HepG2 (cell line): ENCODE data around the gene BTD. TPM values are rescaled to one million over a fixed set of nuclear protein-coding genes. Genes with fewer than 3 reads are reported as not detected.

Experiments
- GABPA ChIP-seq, 2 experiments: IDR thresholded peaks; 2 replicates each; pipeline ENCODE4 v1.6.1; 2011 to 2016; ENCODE audit warnings: low read depth in 2 of 2, low read length in 1 of 2, missing biosample characterization in 1 of 2, missing genetic modification characterization in 1 of 2
- HNRNPLL ChIP-seq: fragments of 200-400 bp; formaldehyde crosslinking; IDR thresholded peaks from 2 replicates; pipeline ENCODE4 v1.6.1; 2017; ENCODE audit warnings: mild to moderate bottlenecking, low read depth, low read length; ENCODE audit not compliant: poor library complexity, severe bottlenecking
- IKZF5 ChIP-seq: IDR thresholded peaks from 2 replicates; pipeline ENCODE4 v1.6.1; 2018; ENCODE audit warnings: missing genetic modification reagents, mild to moderate bottlenecking, missing compliant biosample characterization
- KDM2A ChIP-seq: sonication (generic); formaldehyde crosslinking; IDR thresholded peaks from 2 replicates; pipeline ENCODE4 v1.4.0; 2020; ENCODE audit warnings: low read depth, missing genetic modification reagents, borderline replicate concordance
- KDM5A ChIP-seq: fragments of 200-600 bp; sonication (generic); IDR thresholded peaks from 2 replicates; pipeline ENCODE4 v1.7.0; 2018; ENCODE audit warnings: antibody characterized with exemption, mild to moderate bottlenecking, low read length, borderline replicate concordance
- KLF11 ChIP-seq: IDR thresholded peaks from 2 replicates; pipeline ENCODE4 v1.6.1; 2016; ENCODE audit warnings: missing compliant biosample characterization
- MED8 ChIP-seq: sonication (generic); formaldehyde crosslinking; IDR thresholded peaks from 2 replicates; pipeline ENCODE4 v1.8.1; 2023; ENCODE audit warnings: mild to moderate bottlenecking, missing genetic modification reagents; ENCODE audit not compliant: insufficient replicate concordance
- MTF2 ChIP-seq: sonication (generic); formaldehyde crosslinking; IDR thresholded peaks from 2 replicates; pipeline ENCODE4 v1.5.0; 2020; ENCODE audit warnings: missing genetic modification reagents, borderline replicate concordance
- SOX6 ChIP-seq, 2 experiments: fragments of 450-650 bp in 1 of 2; sonication (generic) in 1 of 2; formaldehyde crosslinking in 1 of 2; IDR thresholded peaks; 2 replicates each; pipeline versions ENCODE4 v1.4.0 to v1.6.1; 2017 to 2020; ENCODE audit warnings: antibody characterized with exemption in 1 of 2, mild to moderate bottlenecking in 1 of 2, missing genetic modification reagents in 1 of 2
- TFDP2 ChIP-seq: sonication (generic); formaldehyde crosslinking; IDR thresholded peaks from 2 replicates; pipeline ENCODE4 v1.4.0; 2020; ENCODE audit warnings: missing genetic modification reagents
- ZNF282 ChIP-seq: fragments of 450-650 bp; IDR thresholded peaks from 2 replicates; pipeline ENCODE4 v1.6.1; 2018; ENCODE audit not compliant: partially characterized antibody
- ZNF337 ChIP-seq: sonication (generic); formaldehyde crosslinking; IDR thresholded peaks from 2 replicates; pipeline ENCODE4 v1.5.1; 2020; ENCODE audit warnings: missing genetic modification reagents, low read depth, mild to moderate bottlenecking, borderline replicate concordance
- ZNF609 ChIP-seq: sonication (generic); formaldehyde crosslinking; IDR thresholded peaks from 2 replicates; pipeline ENCODE4 v1.4.0; 2020; ENCODE audit warnings: mild to moderate bottlenecking, missing genetic modification reagents, borderline replicate concordance
- ZNF761 ChIP-seq: sonication (generic); formaldehyde crosslinking; conservative IDR thresholded peaks from 2 replicates; pipeline ENCODE4 v1.4.0; 2020; ENCODE audit warnings: mild to moderate bottlenecking, missing genetic modification reagents
- ZNF782 ChIP-seq: sonication (generic); formaldehyde crosslinking; IDR thresholded peaks from 2 replicates; pipeline ENCODE4 v1.4.0; 2020; ENCODE audit warnings: missing genetic modification reagents, mild to moderate bottlenecking, borderline replicate concordance
- ZSCAN20 ChIP-seq: sonication (generic); formaldehyde crosslinking; IDR thresholded peaks from 2 replicates; pipeline ENCODE4 v1.4.0; 2020; ENCODE audit warnings: missing genetic modification reagents, mild to moderate bottlenecking, borderline replicate concordance
- ZSCAN31 ChIP-seq: sonication (generic); formaldehyde crosslinking; IDR thresholded peaks from 2 replicates; pipeline ENCODE4 v1.5.0; 2020; ENCODE audit warnings: low read depth, mild to moderate bottlenecking, missing genetic modification reagents
- ZSCAN5A ChIP-seq: sonication (generic); formaldehyde crosslinking; IDR thresholded peaks from 2 replicates; pipeline ENCODE4 v1.8.0; 2022; ENCODE audit warnings: mild to moderate bottlenecking, missing genetic modification reagents, borderline replicate concordance
- ZSCAN9 ChIP-seq: IDR thresholded peaks from 2 replicates; pipeline ENCODE4 v1.6.1; 2016; ENCODE audit warnings: borderline replicate concordance
- polyA plus RNA-seq, 8 experiments: library from polyadenylated mRNA; depleted of rRNA in 3 of 8; stranded (reverse) in 7 of 8; unstranded in 1 of 8; fragments of >200 nt; fragmentation: Illumina TruSeq in 4 of 8; extraction: Trizol in 4 of 8; gene quantifications; 2 replicates each; pipeline versions ENCODE4 v1.2.1 to v1.2.3, GENCODE V29; 2011 to 2016; ENCODE audit warnings: low read depth in 4 of 8, missing spikeins in 1 of 8, mixed read lengths in 1 of 8; ENCODE audit not compliant: insufficient read depth in 1 of 8
- total RNA-seq, 5 experiments: library from RNA; depleted of rRNA; stranded (reverse); fragments of >200 nt; fragmentation: Illumina TruSeq; extraction: Trizol; gene quantifications; 2 replicates each; pipeline ENCODE4 v1.2.3, GENCODE V29; 2016; ENCODE audit warnings: low read depth in 1 of 5

The BTD gene
- total and polyA plus RNA-seq, 2 of the 13 experiments (the other 11 are each of a cell fraction or from before 2014, with no cell fraction given) = 15.7 to 35.5 TPM

- no peak for TF ChIP-seq ZNF282
- no peak for TF ChIP-seq ZSCAN20 (CRISPR knock-in tag)
- TF ChIP-seq MED8 (CRISPR knock-in tag) = peak; percentile 15
- no peak; the same call in 1 of the 2 replicates for TF ChIP-seq ZNF782 (CRISPR knock-in tag)
- peak; percentile 82; the same call in 1 of the 2 replicates for TF ChIP-seq KDM5A
- TF ChIP-seq SOX6 (IDR thresholded peaks at IDR 0.05) = no peak
- TF ChIP-seq SOX6 (CRISPR knock-in tag; IDR thresholded peaks at IDR 0.05) = peak; percentile 95
- TF ChIP-seq ZNF761 (CRISPR knock-in tag) = no peak
- TF ChIP-seq IKZF5 (CRISPR knock-in tag) = peak; percentile 72; the same call in 1 of the 2 replicates
- peak; percentile 92 for TF ChIP-seq GABPA (IDR thresholded peaks at IDR 0.05; ENCODE audit: low read depth, low read length)
- TF ChIP-seq GABPA (CRISPR knock-in tag; IDR thresholded peaks at IDR 0.05; ENCODE audit: low read depth) = peak; percentile 98
- no peak for TF ChIP-seq MTF2 (CRISPR knock-in tag)
- peak; percentile 30; the same call in 1 of the 2 replicates for TF ChIP-seq ZNF609 (CRISPR knock-in tag)
- TF ChIP-seq HNRNPLL = peak; percentile 93
- TF ChIP-seq ZSCAN5A = peak; percentile 99; the same call in 1 of the 2 replicates
- TF ChIP-seq KLF11 = peak; percentile 83; the same call in 1 of the 2 replicates
- TF ChIP-seq ZSCAN9 = 0 out of 2 replicates have a peak, but pooled peaks have one; percentile 36
- peak; percentile 65 for TF ChIP-seq KDM2A (CRISPR knock-in tag)
- 0 out of 2 replicates have a peak, but pooled peaks have one; percentile 8 for TF ChIP-seq ZNF337 (CRISPR knock-in tag)
- peak; percentile 86 for TF ChIP-seq TFDP2 (CRISPR knock-in tag)
- peak; percentile 66 for TF ChIP-seq ZSCAN31 (CRISPR knock-in tag)
Observed at GRCh38 chr3:15601399-15602145, at the start of gene BTD, which contains the start of gene HACL1 (continued).
